ENCODE data around the gene ARMC5.
"Not testable (repeated sequence)": the region's sequence is repeated elsewhere in the genome, so short reads cannot be mapped to it uniquely, and the experiment has no call there.

ARMC5 gene

DNA sequence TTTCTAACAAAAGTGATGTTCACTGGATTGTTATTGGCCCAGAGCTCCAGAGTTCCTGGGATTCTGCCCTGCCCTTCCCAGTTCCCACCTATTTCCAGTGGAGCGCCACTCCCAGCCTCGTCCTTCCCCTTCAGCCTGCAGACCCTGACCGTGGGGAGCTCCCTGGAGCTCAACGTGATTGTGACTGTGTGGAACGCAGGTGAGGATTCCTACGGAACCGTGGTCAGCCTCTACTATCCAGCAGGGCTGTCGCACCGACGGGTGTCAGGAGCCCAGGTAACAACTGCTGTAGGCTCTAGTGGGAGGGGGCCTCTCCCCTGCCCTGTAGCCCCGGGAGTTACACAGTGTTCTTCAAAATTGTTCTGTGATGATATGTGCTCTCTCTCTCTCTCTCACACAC lies 42.9 kb upstream of the ARMC5 start:
- Histone ChIP-seq H4K20me1 (ENCODE audit: insufficient read depth, low read length) (no peaks in the 10 kb centered on the region), H3K27ac (ENCODE audit: low read length) (no peak overlapping the region), H3K36me3 (ENCODE audit: insufficient read depth, low read length) (no peaks in the 10 kb centered on the region), H3K4me1 (ENCODE audit: insufficient read depth, low read length) (no peaks in the 10 kb centered on the region), H3K4me3 (ENCODE audit: low read depth in 1 of 2, low read length in 2 of 2) (no peak overlapping the region), H3K27me3 (ENCODE audit: insufficient read depth, low read length, poor library complexity) (no peaks in the 10 kb centered on the region), H3K9me3 (ENCODE audit: insufficient read depth, low read length, severe bottlenecking) (no peaks in the 10 kb centered on the region), H2AFZ (ENCODE audit: low read depth, low read length) (no peak overlapping the region), H3K4me2 (ENCODE audit: insufficient read depth, low read length) (no peak overlapping the region), H3K9ac (ENCODE audit: low read depth, low read length) (no peak overlapping the region), H3K79me2 (ENCODE audit: insufficient read depth, low read length) (no peaks in the 10 kb centered on the region)
- no peak for DNase-seq
- no peak for ATAC-seq (ENCODE audit: insufficient read depth, low read depth)
- no peak for TF ChIP-seq EZH2 (IDR thresholded peaks at IDR 0.05; ENCODE audit: borderline replicate concordance, low read depth, low read length, severe bottlenecking)
- TF ChIP-seq, protein P1, sequence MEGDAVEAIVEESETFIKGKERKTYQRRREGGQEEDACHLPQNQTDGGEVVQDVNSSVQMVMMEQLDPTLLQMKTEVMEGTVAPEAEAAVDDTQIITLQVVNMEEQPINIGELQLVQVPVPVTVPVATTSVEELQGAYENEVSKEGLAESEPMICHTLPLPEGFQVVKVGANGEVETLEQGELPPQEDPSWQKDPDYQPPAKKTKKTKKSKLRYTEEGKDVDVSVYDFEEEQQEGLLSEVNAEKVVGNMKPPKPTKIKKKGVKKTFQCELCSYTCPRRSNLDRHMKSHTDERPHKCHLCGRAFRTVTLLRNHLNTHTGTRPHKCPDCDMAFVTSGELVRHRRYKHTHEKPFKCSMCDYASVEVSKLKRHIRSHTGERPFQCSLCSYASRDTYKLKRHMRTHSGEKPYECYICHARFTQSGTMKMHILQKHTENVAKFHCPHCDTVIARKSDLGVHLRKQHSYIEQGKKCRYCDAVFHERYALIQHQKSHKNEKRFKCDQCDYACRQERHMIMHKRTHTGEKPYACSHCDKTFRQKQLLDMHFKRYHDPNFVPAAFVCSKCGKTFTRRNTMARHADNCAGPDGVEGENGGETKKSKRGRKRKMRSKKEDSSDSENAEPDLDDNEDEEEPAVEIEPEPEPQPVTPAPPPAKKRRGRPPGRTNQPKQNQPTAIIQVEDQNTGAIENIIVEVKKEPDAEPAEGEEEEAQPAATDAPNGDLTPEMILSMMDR (IDR thresholded peaks at IDR 0.05; ENCODE audit: borderline replicate concordance, extremely low read depth, low read length, poor library complexity, severe bottlenecking) = no peak

GRCh38 chr16:31417036-31417435 lies 42.3 kb upstream of the ARMC5 start:
- not testable (repeated sequence) for H3K9ac ChIP-seq (ENCODE audit: low read depth, low read length); H3K27me3 ChIP-seq (ENCODE audit: insufficient read depth, low read length, poor library complexity); H3K79me2 ChIP-seq (ENCODE audit: insufficient read depth, low read length); H2AFZ ChIP-seq (ENCODE audit: low read depth, low read length); H3K9me3 ChIP-seq (ENCODE audit: insufficient read depth, low read length, severe bottlenecking); H3K4me3 ChIP-seq (ENCODE audit: low read depth in 1 of 2, low read length in 2 of 2); H3K4me2 ChIP-seq (ENCODE audit: insufficient read depth, low read length); H3K27ac ChIP-seq (ENCODE audit: low read length); DNase-seq; H4K20me1 ChIP-seq (ENCODE audit: insufficient read depth, low read length); H3K36me3 ChIP-seq (ENCODE audit: insufficient read depth, low read length); H3K4me1 ChIP-seq (ENCODE audit: insufficient read depth, low read length); ATAC-seq (ENCODE audit: insufficient read depth, low read depth)

DNA sequence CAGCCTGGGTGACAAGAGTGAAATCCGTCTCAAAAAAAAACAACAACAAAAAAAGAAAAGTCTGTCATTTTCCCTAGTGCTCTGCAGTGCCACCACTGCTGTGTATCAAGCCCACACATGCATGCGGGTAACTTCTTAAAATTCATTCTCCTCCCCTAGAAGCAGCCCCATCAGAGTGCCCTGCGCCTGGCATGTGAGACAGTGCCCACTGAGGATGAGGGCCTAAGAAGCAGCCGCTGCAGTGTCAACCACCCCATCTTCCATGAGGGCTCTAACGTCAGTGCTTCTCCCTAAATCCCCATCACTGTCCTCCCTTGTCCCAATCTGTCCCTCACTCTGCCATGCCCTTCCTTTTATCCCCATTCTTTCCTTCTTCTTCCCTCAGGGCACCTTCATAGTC lies 41.4 kb upstream of the ARMC5 start:
- no peak for ATAC-seq (ENCODE audit: insufficient read depth, low read depth)
- TF ChIP-seq EZH2 (IDR thresholded peaks at IDR 0.05; ENCODE audit: borderline replicate concordance, low read depth, low read length, severe bottlenecking) = no peak
- TF ChIP-seq, protein P1 (IDR thresholded peaks at IDR 0.05; ENCODE audit: borderline replicate concordance, extremely low read depth, low read length, poor library complexity, severe bottlenecking) = no peak
- H3K79me2 ChIP-seq (ENCODE audit: insufficient read depth, low read length) = no peaks in the 10 kb centered on the region
- H3K4me3 ChIP-seq (ENCODE audit: low read depth in 1 of 2, low read length in 2 of 2) = no peak overlapping the region
- no peak overlapping the region for H2AFZ ChIP-seq (ENCODE audit: low read depth, low read length)
- no peaks in the 10 kb centered on the region for H4K20me1 ChIP-seq (ENCODE audit: insufficient read depth, low read length)
- H3K4me2 ChIP-seq (ENCODE audit: insufficient read depth, low read length) = no peak overlapping the region
- no peak overlapping the region for H3K9ac ChIP-seq (ENCODE audit: low read depth, low read length)
- no peaks in the 10 kb centered on the region for H3K27me3 ChIP-seq (ENCODE audit: insufficient read depth, low read length, poor library complexity)
- no peak for DNase-seq
- H3K4me1 ChIP-seq (ENCODE audit: insufficient read depth, low read length) = no peaks in the 10 kb centered on the region
- H3K9me3 ChIP-seq (ENCODE audit: insufficient read depth, low read length, severe bottlenecking) = no peaks in the 10 kb centered on the region
- H3K36me3 ChIP-seq (ENCODE audit: insufficient read depth, low read length) = no peaks in the 10 kb centered on the region
- no peak overlapping the region for H3K27ac ChIP-seq (ENCODE audit: low read length)

DNA sequence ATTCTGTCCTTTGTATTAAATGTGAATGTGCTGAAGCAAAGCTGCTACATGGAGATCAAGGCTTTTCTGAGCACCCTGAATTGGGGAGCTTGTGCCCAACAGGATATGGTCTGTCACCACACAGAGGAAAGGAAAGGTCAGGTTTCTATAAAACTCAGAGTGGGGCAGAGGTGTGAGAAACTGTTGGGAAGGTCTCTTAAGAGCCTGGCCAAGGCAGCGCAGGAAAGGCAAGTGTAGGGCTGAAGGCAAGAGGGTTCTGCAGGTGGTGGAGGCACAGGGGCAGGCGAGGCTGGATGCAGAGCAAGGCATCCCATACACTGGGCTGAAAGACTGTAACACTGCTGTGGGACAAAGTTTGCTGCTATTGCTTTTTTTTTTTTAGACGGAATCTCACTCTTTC lies 39.3 kb upstream of the ARMC5 start:
- no peaks in the 10 kb centered on the region for H3K27me3 ChIP-seq (ENCODE audit: insufficient read depth, low read length, poor library complexity)
- ATAC-seq (ENCODE audit: insufficient read depth, low read depth) (no peak), DNase-seq (no peak)
- no peak overlapping the region for H2AFZ ChIP-seq (ENCODE audit: low read depth, low read length)
- no peak overlapping the region for H3K4me2 ChIP-seq (ENCODE audit: insufficient read depth, low read length)
- H3K4me3 ChIP-seq (ENCODE audit: low read depth in 1 of 2, low read length in 2 of 2) = no peak overlapping the region
- H3K27ac ChIP-seq (ENCODE audit: low read length) = no peak overlapping the region
- H3K9ac ChIP-seq (ENCODE audit: low read depth, low read length) = no peak overlapping the region
- no peaks in the 10 kb centered on the region for H4K20me1 ChIP-seq (ENCODE audit: insufficient read depth, low read length)
- TF ChIP-seq, protein P1 (IDR thresholded peaks at IDR 0.05; ENCODE audit: borderline replicate concordance, extremely low read depth, low read length, poor library complexity, severe bottlenecking) = no peak
- TF ChIP-seq EZH2 (IDR thresholded peaks at IDR 0.05; ENCODE audit: borderline replicate concordance, low read depth, low read length, severe bottlenecking) = no peak
- no peaks in the 10 kb centered on the region for H3K9me3 ChIP-seq (ENCODE audit: insufficient read depth, low read length, severe bottlenecking)
- no peaks in the 10 kb centered on the region for H3K4me1 ChIP-seq (ENCODE audit: insufficient read depth, low read length)
- H3K79me2 ChIP-seq (ENCODE audit: insufficient read depth, low read length) = no peaks in the 10 kb centered on the region
- H3K36me3 ChIP-seq (ENCODE audit: insufficient read depth, low read length) = no peaks in the 10 kb centered on the region
